ENCODE measurements around the gene MRGPRD.

DNA sequence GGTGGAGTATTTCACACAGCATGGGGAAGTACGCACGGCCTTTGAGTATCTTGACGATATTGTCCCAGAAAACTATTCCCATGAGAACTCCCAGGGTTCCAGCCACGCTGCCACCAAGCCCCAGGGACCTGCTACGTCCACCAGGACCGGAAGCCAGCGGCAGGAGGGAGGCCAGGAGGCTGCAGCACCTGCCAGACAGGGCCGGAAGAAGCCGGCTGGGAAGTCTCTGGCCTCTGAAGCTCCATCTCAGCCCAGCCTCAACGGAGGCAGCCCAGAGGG, 44.5 kb downstream of the MRGPRD start:
- TF ChIP-seq FOXJ3 (CRISPR knock-in tag; IDR thresholded peaks at IDR 0.05; ENCODE audit: borderline replicate concordance) = no peak
- TF ChIP-seq, protein P1, sequence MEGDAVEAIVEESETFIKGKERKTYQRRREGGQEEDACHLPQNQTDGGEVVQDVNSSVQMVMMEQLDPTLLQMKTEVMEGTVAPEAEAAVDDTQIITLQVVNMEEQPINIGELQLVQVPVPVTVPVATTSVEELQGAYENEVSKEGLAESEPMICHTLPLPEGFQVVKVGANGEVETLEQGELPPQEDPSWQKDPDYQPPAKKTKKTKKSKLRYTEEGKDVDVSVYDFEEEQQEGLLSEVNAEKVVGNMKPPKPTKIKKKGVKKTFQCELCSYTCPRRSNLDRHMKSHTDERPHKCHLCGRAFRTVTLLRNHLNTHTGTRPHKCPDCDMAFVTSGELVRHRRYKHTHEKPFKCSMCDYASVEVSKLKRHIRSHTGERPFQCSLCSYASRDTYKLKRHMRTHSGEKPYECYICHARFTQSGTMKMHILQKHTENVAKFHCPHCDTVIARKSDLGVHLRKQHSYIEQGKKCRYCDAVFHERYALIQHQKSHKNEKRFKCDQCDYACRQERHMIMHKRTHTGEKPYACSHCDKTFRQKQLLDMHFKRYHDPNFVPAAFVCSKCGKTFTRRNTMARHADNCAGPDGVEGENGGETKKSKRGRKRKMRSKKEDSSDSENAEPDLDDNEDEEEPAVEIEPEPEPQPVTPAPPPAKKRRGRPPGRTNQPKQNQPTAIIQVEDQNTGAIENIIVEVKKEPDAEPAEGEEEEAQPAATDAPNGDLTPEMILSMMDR (CRISPR knock-in tag; IDR thresholded peaks at IDR 0.05) = no peak
- TF ChIP-seq POLR2AphosphoS2 (IDR thresholded peaks at IDR 0.05; ENCODE audit: low read depth, low read length) = no peak
- no peak for TF ChIP-seq ZNF101 (CRISPR knock-in tag; IDR thresholded peaks at IDR 0.05; ENCODE audit: borderline replicate concordance, low read depth)
- TF ChIP-seq POLR2A (IDR thresholded peaks at IDR 0.05; ENCODE audit: insufficient read depth in 1 of 2, low read depth in 2 of 2, low read length in 2 of 2) = no peak

Data from HepG2 (cell line).